ENCODE results near the gene TPST2. TPM values are rescaled to one million over a fixed set of nuclear protein-coding genes. Genes with fewer than 3 reads are reported as not detected.

The TPST2 gene
- total and polyA plus RNA-seq, 10 of the 15 experiments (the other 5 are each of a cell fraction or from before 2014, with no cell fraction given) = 6.3 to 33.7 (median 28.4) TPM

DNA sequence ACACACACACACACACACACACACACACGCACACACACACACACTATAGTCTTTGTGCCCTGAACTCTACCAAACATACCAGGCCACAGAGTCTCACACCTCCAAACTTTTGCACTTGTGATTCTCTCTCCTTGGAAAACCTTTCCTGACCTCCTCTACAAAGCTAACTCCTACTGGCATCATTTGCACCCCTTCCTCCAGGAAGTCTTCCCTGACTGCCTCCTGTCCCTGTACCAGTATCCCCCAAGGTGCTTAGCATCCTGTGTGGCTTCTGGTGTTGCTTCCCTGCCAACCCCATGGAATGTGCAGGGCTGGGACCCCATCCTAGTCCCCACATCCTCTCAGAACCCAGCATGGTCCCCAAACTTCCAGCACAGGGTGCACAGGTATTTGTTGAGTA is 8.9 kb downstream of the TPST2 start:
- CTCF ChIA-PET = no interaction called here
- no peak for TF ChIP-seq SMC3 (IDR thresholded peaks at IDR 0.05; ENCODE audit: borderline replicate concordance, low read length)
- no peak for TF ChIP-seq IKZF1 (conservative IDR thresholded peaks at IDR 0.05)
- no peak for TF ChIP-seq PAX8 (IDR thresholded peaks at IDR 0.05)
- TF ChIP-seq NFXL1 (IDR thresholded peaks at IDR 0.05; ENCODE audit: borderline replicate concordance) = no peak
- TF ChIP-seq, protein P1, sequence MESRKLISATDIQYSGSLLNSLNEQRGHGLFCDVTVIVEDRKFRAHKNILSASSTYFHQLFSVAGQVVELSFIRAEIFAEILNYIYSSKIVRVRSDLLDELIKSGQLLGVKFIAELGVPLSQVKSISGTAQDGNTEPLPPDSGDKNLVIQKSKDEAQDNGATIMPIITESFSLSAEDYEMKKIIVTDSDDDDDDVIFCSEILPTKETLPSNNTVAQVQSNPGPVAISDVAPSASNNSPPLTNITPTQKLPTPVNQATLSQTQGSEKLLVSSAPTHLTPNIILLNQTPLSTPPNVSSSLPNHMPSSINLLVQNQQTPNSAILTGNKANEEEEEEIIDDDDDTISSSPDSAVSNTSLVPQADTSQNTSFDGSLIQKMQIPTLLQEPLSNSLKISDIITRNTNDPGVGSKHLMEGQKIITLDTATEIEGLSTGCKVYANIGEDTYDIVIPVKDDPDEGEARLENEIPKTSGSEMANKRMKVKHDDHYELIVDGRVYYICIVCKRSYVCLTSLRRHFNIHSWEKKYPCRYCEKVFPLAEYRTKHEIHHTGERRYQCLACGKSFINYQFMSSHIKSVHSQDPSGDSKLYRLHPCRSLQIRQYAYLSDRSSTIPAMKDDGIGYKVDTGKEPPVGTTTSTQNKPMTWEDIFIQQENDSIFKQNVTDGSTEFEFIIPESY (IDR thresholded peaks at IDR 0.05) = no peak
- no peak for TF ChIP-seq YBX1 (IDR thresholded peaks at IDR 0.05)
- TF ChIP-seq IRF4 (IDR thresholded peaks at IDR 0.05; ENCODE audit: low read depth, low read length) = no peak
- no peak for TF ChIP-seq SMARCA5 (IDR thresholded peaks at IDR 0.05)
- TF ChIP-seq, protein P2, sequence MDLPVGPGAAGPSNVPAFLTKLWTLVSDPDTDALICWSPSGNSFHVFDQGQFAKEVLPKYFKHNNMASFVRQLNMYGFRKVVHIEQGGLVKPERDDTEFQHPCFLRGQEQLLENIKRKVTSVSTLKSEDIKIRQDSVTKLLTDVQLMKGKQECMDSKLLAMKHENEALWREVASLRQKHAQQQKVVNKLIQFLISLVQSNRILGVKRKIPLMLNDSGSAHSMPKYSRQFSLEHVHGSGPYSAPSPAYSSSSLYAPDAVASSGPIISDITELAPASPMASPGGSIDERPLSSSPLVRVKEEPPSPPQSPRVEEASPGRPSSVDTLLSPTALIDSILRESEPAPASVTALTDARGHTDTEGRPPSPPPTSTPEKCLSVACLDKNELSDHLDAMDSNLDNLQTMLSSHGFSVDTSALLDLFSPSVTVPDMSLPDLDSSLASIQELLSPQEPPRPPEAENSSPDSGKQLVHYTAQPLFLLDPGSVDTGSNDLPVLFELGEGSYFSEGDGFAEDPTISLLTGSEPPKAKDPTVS (IDR thresholded peaks at IDR 0.05; ENCODE audit: low read depth, low read length) = no peak
- TF ChIP-seq SPI1 (IDR thresholded peaks at IDR 0.05; ENCODE audit: borderline replicate concordance, insufficient read depth, low read depth, low read length) = no peak
- TF ChIP-seq STAT3 (IDR thresholded peaks at IDR 0.05; ENCODE audit: low read depth, low read length) = no peak
- no peak for TF ChIP-seq KLF5 (IDR thresholded peaks at IDR 0.05; ENCODE audit: partially characterized antibody)
- no peak for TF ChIP-seq JUNB (IDR thresholded peaks at IDR 0.05)
- no peak for TF ChIP-seq ZNF217 (IDR thresholded peaks at IDR 0.05)
- no peak for TF ChIP-seq MTA2 (IDR thresholded peaks at IDR 0.05; ENCODE audit: low read depth)
- no peak for TF ChIP-seq HDAC2 (IDR thresholded peaks at IDR 0.05)
- RAD21 ChIA-PET (ENCODE audit: unreplicated experiment) = no interaction called here
- H4K20me1 ChIP-seq (ENCODE audit: control insufficient read depth, insufficient read depth) = 0 out of 2 replicates have a peak, but pooled peaks cover 3% of the 10 kb centered on the region
- no peak overlapping the region for H3K4me2 ChIP-seq (ENCODE audit: control insufficient read depth, insufficient read depth)
- DNase-seq (ENCODE audit: low read depth, low spot score) = no peak
- SMC1A ChIA-PET (ENCODE audit: uncharacterized antibody, unreplicated experiment) = no interaction called here
- H3K36me3 ChIP-seq (ENCODE audit: control insufficient read depth in 2 of 2, insufficient read depth in 2 of 2, low read length in 1 of 2) = peaks cover 2 to 7% of the 10 kb centered on the region in 2 experiments
- no peak for ATAC-seq
- H3K9me3 ChIP-seq (replicated peaks; ENCODE audit: control insufficient read depth, insufficient read depth, low read length) = no peaks in the 10 kb centered on the region
- no TSS peak for BruUV-seq (replicated peaks)
- no peak for FAIRE-seq
- H3K27ac ChIP-seq (ENCODE audit: control insufficient read depth, insufficient read depth) = no peak overlapping the region
- intact Hi-C loops (cut with micrococcal nuclease; ENCODE audit: unreplicated experiment) (no loop called here), in situ Hi-C loops (cut with MboI) (no loop called here)
- no peaks in the 10 kb centered on the region for H3K27me3 ChIP-seq (replicated peaks in 1 of 2; ENCODE audit: control insufficient read depth in 2 of 2, insufficient read depth in 2 of 2, low read length in 1 of 2)
- no peak overlapping the region for H2AFZ ChIP-seq (ENCODE audit: control insufficient read depth, low read depth, low read length)
- H3K9ac ChIP-seq (ENCODE audit: control insufficient read depth, insufficient read depth, low read length) = no peak overlapping the region
- H3K4me3 ChIP-seq = no peak overlapping the region
- H3K79me2 ChIP-seq (ENCODE audit: control insufficient read depth, insufficient read depth, low read length) = peaks cover 19% of the 10 kb centered on the region
- WGBS (ENCODE audit: insufficient coverage, insufficient replicate concordance, low lambda C conversion rate, missing lambda C conversion rate) = 44% methylated on average over 1 of the region's 1 CpG
- POLR2A ChIA-PET = no interaction called here
- peaks cover 10% of the 10 kb centered on the region for H3K4me1 ChIP-seq (ENCODE audit: control insufficient read depth, insufficient read depth, low read length)
